Inflammatory macrophage treated with lipopolysaccharide for 1 hour (primary cell): Measurements from ENCODE around the gene IFT22.
"Not testable (repeated sequence)": the region's sequence is repeated elsewhere in the genome, so short reads cannot be mapped to it uniquely, and the experiment has no call there.

ENCODE experiments used
- DNase-seq, 2 donors: peaks; one replicate each; pipeline ENCODE4 v3.0.0-alpha.2; 2020 to 2022

The IFT22 gene

DNA sequence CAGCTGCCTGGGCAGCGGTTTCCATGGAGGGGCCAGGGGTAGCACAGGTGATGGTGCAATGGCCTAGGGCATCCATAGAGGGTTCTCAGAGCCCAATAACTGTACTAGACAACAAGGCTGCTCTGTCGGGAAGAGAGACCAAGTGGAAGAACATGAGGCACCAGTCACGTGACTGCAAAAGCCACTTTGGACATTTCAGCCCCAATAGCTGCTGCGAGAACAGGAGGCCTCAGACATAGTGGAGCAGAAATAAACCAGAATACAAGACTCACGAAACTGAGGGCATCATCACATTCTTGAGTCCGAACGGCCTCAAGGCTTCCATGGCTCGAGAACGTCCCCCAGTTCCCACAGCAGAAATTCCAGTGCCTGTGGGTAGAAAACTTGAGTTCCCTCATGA lies 44.5 kb downstream of the IFT22 start:
- no peak for DNase-seq

DNA sequence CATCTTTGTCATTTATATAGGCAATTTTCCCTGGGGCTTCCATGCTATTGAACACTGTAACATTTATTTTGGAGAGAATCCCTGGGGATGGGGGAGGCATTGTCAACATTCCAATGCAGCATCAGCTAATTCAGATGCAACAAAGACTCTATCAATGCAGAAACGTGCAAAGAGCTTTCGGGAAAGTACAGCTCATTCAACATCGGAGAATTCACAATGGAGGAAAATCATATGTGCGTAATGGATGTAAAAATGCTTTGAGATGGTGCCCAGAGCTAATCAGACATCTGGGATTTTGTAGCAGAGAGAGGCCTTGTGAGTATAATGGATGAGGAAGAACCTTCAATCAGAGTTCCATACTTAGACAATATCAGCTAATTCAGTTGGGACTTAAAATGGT lies 48.4 kb downstream of the IFT22 start:
- DNase-seq = no peak

DNA sequence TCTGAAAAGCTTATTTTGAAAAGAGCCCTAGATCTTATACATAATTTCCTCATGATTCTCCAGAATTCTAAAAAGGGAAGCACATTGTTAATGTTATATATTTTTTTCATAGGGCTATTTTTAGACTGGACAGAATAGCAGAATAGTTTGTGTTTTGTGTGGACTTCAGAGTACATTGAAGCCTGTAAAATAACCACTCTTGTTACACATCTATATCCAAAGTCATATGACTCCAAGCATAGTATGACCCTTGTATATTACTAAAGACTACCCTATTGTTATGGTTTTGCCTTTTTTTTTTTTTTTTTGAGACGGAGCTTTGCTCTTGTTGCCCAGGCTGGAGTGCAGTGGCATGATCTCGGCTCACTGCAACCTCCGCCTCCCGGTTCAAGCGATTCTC lies 50.6 kb downstream of the IFT22 start:
- DNase-seq = no peak

DNA sequence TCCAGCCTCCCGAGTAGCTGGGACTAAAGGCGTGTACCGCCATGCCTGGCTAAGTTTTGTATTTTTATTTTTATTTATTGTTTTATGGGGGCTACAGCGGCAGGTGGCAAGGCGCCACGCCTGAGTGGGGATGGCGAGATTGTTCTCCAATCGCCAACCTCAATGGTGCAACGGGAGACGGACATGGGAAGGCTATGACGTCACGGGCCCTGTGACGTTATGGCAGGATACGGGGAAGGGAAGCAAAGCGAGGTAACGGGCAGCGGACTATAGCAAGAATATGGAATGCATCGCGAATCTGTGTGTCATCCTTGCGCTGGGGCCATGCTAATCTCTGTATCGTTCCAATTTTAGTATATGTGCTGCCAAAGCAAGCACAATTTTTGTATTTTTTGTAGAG lies 51.9 kb downstream of the IFT22 start:
- DNase-seq = no peak

DNA sequence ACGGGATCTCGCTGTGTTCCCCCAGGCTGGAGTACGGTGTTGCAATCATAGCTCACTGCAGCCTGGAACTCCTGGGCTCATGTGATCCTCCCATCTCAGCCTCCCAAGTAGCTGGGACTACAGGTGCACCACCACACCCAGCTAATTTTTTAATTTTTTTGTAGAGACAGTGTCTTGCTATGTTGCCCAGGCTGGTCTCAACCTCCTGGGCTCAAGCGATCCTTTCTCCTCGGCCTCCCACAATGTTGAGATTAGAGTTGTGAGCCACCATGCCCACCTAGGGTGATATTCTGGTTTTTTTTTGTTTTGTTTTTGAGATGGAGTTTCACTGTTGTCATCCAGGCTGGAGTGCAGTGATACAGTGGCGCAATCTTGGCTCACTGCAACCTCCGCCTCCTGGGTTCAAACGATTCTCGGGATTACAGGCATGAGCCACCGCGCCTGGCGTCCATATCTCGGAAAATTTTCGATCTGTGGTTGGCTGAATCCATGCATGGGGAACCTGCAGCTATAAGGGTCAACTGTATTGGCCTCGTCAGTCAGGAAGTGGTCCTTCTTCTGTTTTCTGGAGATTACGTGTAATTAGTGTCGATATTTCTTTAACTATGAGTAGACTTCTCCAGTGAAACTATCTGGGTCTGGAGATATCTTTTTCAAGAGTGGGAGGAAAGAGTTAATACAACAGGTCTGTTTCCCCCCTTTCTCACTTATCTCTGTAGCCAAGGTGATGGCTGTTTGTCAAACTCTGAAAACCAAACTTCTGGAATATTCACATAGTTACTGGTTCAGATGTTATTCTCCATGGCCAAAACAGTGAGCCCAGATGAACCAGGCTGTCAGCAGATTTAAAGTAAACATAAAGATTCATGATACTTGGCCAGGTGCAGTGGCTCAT lies 55.7 kb downstream of the IFT22 start:
- no peak for DNase-seq

DNA sequence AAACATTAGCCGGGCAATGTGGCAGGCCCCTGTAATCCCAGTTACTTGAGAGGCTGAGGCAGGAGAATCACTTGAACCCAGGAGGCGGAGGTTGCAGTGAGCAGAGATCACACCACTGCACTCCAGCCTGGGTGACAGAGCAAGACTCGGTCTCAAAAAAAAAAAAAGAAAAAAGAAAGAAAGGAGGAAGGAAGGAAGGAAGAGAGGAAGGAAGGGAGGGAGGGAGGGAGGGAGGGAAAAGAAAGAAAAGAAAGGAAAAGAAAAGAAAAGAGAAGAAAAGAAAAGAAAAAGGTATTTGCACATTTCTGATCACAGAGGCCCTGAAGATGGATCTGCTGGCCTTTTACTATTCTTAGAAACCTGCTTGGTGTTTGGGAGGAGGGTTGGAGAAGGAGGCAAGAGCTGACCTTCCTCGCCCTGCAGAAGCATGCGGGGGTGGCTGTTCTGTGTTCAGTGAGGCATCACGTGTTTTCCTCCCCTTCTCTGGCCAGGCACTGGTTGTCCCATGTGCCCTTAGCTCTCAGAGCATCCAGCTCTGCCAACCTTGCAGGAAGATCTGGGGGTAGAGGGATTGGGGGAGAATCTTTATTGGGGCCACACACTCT lies 57.4 kb downstream of the IFT22 start:
- not testable (repeated sequence) for DNase-seq
